Glutamatergic neuron (in vitro differentiated cells): ENCODE data around the gene BPIFB6. TPM values are rescaled to one million over a fixed set of nuclear protein-coding genes. Genes with fewer than 3 reads are reported as not detected.

Source experiments
- DNase-seq: peaks from one replicate; pipeline ENCODE4 v3.0.0; 2022
- H3K27ac Mint-ChIP-seq: one replicate; pipeline ENCODE4 v1.8.0; 2020; ENCODE audit warnings: mild to moderate bottlenecking, mixed read lengths, inconsistent platforms; ENCODE audit not compliant: unreplicated experiment
- H3K27me3 Mint-ChIP-seq: one replicate; pipeline ENCODE4 v1.8.0; 2020; ENCODE audit warnings: mild to moderate bottlenecking, moderate library complexity, mixed read lengths, inconsistent platforms; ENCODE audit not compliant: unreplicated experiment
- H3K36me3 Mint-ChIP-seq: one replicate; pipeline ENCODE4 v1.8.0; 2020; ENCODE audit warnings: mild to moderate bottlenecking, mixed read lengths, inconsistent platforms; ENCODE audit not compliant: unreplicated experiment
- H3K4me1 Mint-ChIP-seq: one replicate; pipeline ENCODE4 v1.8.0; 2020; ENCODE audit warnings: mild to moderate bottlenecking, low read depth, mixed read lengths, inconsistent platforms; ENCODE audit not compliant: unreplicated experiment
- H3K4me3 Mint-ChIP-seq: one replicate; pipeline ENCODE4 v1.8.0; 2020; ENCODE audit warnings: mild to moderate bottlenecking, mixed read lengths, inconsistent platforms; ENCODE audit not compliant: unreplicated experiment
- H3K9me3 Mint-ChIP-seq: one replicate; pipeline ENCODE4 v1.8.0; 2020; ENCODE audit warnings: mild to moderate bottlenecking, moderate library complexity, mixed read lengths, inconsistent platforms; ENCODE audit not compliant: unreplicated experiment
- CTCF ChIP-seq: fragments of 200-600 bp; sonication (generic); IDR thresholded peaks from one replicate; pipeline ENCODE4 v1.5.0; 2021; ENCODE audit not compliant: partially characterized antibody, unreplicated experiment
- total RNA-seq: library from RNA; stranded (reverse); fragmentation: NEBNext Ultra II Directional; extraction: Animal tissue kit (Norgen Biotek cat#: 25700); gene quantifications from one replicate; pipeline ENCODE4 v1.2.1, GENCODE V29; 2021; ENCODE audit not compliant: unreplicated experiment

The BPIFB6 gene
- total RNA-seq, 1 donor from 2014 or later: not detected

GRCh38 chr20:33083544-33084340 is 52.3 kb downstream of the BPIFB6 start:
- H3K4me3 Mint-ChIP-seq: no peak overlapping the region
- peaks cover 3% of the 10 kb centered on the region for H3K27me3 Mint-ChIP-seq
- peaks cover 5% of the 10 kb centered on the region for H3K36me3 Mint-ChIP-seq
- no peak for TF ChIP-seq CTCF
- DNase-seq: no peak
- H3K27ac Mint-ChIP-seq: no peak overlapping the region
- no peaks in the 10 kb centered on the region for H3K4me1 Mint-ChIP-seq
- H3K9me3 Mint-ChIP-seq: peaks cover 4% of the 10 kb centered on the region

GRCh38 chr20:33084722-33085121 is 53.3 kb downstream of the BPIFB6 start:
- no peak for DNase-seq
- Mint-ChIP-seq H3K4me3 (no peak overlapping the region), H3K9me3 (peaks cover 4% of the 10 kb centered on the region), H3K27me3 (peaks cover 3% of the 10 kb centered on the region), H3K36me3 (peaks cover 5% of the 10 kb centered on the region), H3K4me1 (no peaks in the 10 kb centered on the region), H3K27ac (no peak overlapping the region)
- TF ChIP-seq CTCF: no peak

- Mint-ChIP-seq H3K36me3 (no peaks in the 10 kb centered on the region), H3K9me3 (peaks cover 4% of the 10 kb centered on the region), H3K4me1 (no peaks in the 10 kb centered on the region), H3K4me3 (no peak overlapping the region), H3K27me3 (peaks cover 5% of the 10 kb centered on the region), H3K27ac (no peak overlapping the region)
- no peak for TF ChIP-seq CTCF
- DNase-seq: no peak
These were observed 54.7 kb downstream of the BPIFB6 start for GRCh38 chr20:33086052-33086722.

- Mint-ChIP-seq H3K36me3 (no peaks in the 10 kb centered on the region), H3K27me3 (peaks cover 5% of the 10 kb centered on the region), H3K9me3 (peaks cover 2% of the 10 kb centered on the region), H3K27ac (no peak overlapping the region), H3K4me1 (no peaks in the 10 kb centered on the region), H3K4me3 (no peak overlapping the region)
- DNase-seq: no peak
- no peak for TF ChIP-seq CTCF
These were observed 59.7 kb downstream of the BPIFB6 start for GRCh38 chr20:33091147-33091546.

- no peak overlapping the region for H3K27ac Mint-ChIP-seq
- H3K4me1 Mint-ChIP-seq: no peaks in the 10 kb centered on the region
- no peaks in the 10 kb centered on the region for H3K36me3 Mint-ChIP-seq
- peaks cover 2% of the 10 kb centered on the region for H3K9me3 Mint-ChIP-seq
- H3K4me3 Mint-ChIP-seq: no peak overlapping the region
- TF ChIP-seq CTCF: no peak
- no peak for DNase-seq
- H3K27me3 Mint-ChIP-seq: peaks cover 5% of the 10 kb centered on the region
These were observed 60.2 kb downstream of the BPIFB6 start for GRCh38 chr20:33091693-33092092.
